Urothelium cell line (cell line): ENCODE results near the gene SLPI.

Source experiments
- DNase-seq: peaks from one replicate; pipeline ENCODE4 v3.0.0; 2011; ENCODE audit warnings: low spot score, mixed read lengths
- FAIRE-seq: peaks from 2 replicates; lab custom pipeline; 2011; peaks lifted over from hg19 to GRCh38; lab: Jason Lieb, UNC

Gene SLPI, protein sequence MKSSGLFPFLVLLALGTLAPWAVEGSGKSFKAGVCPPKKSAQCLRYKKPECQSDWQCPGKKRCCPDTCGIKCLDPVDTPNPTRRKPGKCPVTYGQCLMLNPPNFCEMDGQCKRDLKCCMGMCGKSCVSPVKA

DNA sequence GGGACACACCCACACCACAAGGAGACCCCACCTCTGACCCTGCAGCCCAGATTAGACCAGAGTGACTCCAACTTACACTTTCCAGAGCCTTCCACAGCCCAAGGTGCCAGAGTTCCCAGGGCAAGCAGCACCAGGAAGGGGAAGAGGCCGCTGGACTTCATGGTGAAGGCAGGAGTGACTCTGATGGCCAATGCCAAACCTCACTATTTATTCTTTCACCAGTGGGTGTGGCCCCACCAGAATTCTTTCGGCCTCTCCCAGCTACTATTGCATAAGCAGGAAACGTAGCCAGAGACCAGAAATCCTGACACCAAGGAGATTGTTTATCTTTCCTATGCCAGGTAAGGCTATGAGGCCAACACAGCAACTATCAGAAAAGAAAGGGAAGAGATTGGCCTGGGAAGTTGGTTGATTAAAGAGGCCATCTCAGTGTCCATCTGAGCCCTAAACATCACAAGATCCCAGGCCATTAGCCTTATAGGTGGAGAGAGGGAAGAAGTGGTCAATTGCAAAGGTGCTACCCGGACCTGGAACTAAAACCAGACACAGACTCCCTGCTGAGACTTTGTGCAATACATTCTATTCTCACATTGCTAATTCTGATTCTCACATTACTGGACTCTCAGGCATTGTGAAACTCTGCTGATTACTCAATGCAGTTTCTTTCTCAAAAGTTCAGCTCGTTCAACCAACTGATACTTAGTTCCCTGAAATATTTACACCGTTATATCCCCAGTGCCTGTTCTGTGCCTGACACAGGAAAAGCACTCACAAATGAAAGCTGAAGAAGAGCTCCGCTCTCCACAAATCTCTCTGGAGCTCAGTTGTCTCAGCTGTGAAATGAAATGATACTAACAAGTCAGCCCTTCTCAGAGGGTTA is at the start of gene SLPI:
Gene SLPI, minus strand, starts transcription at position 182 of the 880 bp plus-strand sequence. Its CDS starts 21 bp downstream, at position 161.
- DNase-seq (peak; percentile 54), FAIRE-seq (peak; percentile 13)

DNA sequence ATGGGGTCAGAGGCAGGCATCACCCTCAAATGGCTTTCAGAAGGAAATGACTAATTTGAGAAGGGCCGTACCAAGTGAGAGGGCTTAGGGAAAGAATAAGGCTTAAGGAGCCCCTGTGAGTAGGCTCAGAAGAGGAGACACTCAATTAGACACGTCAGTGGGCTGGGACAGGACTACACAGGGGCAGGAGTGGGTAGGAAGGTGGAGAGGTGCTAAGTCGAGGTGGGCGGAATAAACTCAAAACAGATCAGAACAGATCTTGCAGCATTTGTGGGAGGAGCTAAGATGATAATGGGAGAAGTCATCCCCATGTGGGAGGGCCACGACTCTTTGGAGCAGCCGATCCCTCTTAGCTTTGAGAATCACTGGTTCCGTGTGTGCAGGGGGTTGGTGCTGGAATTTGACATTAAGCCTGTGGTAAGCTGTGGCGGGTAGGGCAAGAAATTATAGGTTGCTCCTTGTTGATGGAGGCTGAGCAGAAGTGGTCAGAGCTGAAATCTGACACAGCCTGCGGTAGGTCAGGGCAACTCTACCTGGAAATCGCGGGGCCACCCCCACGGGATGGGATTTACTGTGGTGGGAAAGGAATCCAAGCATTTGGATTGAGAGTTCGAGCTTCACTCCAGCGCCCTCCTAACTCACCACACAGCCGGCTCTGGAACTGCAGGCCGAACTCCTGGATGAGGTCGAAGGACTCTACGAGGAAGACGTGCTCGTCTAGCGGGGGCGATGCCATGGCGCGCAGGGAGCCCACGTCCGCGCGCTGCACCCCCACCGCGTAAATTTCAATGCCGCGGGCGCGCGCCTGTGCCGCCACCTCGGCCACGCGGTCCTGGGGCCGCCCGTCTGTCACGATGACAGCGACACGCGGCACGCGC is 49.5 kb upstream of the SLPI start:
- FAIRE-seq (peak; percentile 9), DNase-seq (no peak)

DNA sequence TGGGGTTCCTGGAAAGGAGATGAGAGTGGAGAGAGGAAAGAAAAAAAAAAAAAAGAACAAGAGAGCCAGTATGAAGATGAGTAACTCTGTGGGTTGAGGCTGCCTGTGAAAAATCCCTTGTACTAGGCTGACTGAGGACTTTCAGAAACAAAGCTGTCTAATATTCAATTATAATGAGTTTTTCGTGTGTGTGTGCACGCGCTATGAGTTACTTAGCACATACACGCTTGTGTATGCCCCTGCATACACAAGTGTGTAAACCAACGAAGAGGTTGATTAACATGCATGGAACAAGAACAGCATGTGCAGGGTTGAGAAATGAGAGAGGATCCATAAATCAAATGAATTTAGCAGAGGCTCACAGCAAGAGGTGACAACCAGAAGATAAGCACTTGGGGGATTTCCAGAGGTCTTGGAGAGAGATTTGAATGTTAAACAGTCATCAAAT is 47.5 kb upstream of the SLPI start:
- DNase-seq (no peak), FAIRE-seq (no peak)

DNA sequence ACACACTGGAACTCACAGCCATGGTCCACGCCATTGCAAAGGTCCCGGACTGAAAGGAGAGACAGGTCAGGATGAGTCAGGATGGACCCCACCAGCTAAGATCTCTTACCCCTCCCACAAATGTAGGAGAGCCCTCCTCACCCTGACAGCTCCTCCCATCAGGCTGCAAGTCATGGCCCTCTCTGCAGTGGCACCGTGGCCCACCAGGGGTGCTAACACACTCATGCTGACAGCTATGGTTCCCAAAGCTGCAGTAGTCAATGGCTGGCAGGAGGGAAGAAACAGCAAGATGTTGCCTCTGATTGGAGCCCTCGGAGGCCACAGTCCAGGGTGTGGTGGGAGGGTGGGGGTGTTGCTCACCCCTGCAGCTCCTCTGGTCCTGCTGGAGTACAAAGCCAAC is 46.6 kb upstream of the SLPI start:
- peak; percentile 61 for FAIRE-seq
- DNase-seq: peak; percentile 57

DNA sequence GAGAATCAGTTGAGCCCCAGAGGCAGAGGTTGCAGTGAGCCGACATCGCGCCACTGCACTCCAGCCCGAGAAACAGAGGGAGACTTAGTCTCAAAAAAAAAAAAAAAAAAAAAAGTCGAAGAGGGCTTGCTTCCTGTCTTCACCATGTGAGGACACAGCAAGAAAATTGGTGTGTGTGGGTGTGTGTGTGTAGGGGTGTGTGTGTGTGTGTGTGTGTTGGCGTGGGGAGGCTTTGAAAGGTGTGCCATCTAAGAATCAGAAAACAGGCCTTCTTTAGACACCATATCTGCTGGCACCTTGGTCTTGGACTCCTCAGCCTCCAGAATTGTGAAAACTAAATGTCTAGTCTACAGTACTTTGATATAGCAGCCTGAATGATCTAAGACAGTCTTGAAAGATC is 45.4 kb upstream of the SLPI start:
- FAIRE-seq: no peak
- no peak for DNase-seq

DNA sequence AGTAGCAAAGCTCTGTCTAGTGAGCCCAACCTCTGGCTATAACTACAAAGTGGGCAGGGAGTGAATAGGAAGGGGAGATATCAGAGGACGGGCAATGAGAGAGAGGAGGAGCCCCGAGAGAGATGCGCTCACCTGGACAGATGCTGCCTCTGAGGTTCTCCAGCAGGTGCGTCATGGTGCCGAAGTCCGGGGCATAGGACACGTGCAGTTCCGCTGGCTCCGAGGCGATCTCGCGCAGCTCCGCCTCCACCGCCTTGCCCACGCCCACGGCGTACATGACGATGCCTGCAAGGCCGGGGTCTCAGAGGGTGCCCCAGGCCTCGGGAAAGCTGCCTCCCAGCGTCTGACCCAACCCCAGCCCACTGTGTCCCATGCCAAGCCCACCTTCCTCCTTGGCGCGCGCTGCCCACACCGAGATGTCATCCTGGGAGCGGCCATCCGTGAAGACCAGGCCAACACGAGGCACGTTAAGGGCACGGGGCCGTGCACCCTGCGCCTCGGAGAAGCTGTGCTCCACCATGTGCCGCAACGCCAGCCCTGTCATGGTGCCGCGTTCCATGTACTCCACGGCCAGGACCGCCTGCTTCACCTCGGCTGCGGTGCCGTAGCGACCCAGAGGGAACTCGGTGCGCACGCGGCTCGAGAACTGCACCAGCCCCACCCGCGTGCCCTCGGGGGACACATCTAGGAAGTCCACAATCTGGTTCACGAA is 43.6 kb upstream of the SLPI start:
- DNase-seq (no peak), FAIRE-seq (no peak)

DNA sequence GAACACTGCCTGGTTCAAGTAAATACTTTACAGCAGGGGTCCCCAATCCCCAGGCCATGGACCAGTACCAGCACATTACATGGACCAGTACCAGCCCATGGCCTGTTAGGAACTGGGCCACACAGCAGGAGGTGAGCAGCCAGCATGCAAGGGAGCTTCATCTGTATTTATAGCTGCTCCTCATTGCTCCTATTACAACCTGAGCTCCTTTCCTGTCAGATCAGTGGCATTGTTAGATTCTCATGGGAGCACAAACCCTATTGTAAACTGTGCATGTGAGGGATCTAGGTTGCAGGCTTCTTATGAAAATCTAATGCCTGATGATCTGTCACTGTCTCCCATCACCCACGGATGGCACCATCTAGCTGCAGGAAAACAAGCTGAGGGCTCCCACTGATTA is 40.3 kb upstream of the SLPI start:
- no peak for FAIRE-seq

DNA sequence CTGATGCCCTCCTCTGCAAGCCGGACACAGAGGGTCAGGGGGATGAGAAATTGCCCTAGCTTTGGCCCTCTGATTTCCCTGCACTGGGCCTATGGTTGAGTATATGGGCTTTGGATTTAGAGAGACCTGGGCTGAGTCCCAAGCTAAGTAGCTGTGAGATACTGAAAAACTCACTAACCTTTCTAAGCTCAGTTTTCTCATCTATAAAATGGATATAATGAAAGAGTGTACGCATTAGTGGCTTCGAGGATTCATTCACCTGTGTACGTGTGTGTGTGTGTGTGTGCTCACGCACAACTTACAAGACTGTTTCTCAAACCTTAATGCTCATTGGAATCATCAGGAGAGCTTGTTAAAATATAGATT is 39.6 kb upstream of the SLPI start:
- DNase-seq (no peak), FAIRE-seq (no peak)

More for the DNA sequence above, 40.3 kb upstream of the SLPI start:
- DNase-seq: no peak

DNA sequence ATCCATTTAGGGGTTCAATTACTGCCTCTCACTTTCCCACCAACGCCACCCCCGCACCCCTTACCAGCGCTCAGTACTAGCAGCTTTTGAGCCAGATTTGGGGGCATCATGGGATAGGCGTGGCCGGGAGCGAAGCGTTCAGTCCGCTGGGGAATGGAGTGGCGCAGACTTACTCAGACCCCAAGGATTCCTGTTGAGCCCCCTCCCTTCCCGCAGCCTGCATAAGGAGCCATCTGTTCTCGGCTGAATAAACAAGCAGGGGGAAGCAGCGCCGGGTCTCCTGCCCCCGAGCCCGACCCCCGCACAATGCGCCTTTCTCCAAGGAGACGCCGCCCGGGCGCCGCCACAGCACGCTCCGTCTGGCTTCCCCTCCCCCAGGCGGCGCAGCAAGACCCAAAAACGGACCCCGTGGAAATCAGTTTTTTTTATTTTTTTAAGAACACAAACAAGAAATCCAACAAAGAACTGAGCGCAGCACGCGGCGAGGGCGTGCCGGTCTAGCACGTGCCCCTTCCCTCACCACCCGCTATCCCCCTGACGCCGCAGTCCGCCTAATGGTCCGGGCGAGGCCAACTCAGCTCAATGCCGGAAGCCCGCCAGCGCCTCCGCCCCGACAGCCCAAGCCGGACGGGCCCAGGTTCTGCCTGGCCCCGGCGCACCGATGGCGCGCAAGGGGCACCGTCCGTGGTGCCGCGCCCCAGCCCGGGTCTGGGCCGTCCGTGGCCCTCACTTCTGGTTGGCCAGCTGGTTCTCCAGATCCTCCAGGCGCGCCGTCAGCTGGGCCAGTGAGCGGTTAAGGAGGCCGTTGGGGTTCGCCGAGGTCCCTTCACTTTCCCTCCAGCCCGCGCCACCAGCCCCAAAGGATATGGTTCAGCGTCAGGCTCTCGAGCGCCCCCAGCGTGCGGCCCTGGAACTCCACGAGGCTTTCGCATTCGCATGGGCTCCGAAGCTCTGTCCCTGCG is 39.0 kb upstream of the SLPI start:
- DNase-seq (peak; percentile 74), FAIRE-seq (no peak)

DNA sequence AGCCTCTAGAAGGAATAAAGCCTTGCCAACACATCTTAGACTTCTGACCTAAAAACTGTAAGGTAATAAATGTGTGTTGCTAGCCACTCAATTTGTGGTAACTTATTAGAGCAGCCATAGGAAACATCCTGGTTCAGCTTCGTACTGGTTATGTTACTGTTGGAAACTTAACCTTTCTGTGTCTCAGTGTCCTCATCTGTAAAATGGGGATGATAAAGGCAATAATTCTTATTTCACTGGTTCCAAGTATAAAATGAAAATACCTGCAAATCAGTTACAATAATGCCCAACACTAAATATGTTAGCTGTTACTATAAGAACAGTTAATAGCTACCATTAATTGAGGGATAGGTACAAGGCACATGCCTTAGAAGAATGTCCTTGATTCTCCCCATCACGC is 38.0 kb upstream of the SLPI start:
- FAIRE-seq (no peak), DNase-seq (no peak)

DNA sequence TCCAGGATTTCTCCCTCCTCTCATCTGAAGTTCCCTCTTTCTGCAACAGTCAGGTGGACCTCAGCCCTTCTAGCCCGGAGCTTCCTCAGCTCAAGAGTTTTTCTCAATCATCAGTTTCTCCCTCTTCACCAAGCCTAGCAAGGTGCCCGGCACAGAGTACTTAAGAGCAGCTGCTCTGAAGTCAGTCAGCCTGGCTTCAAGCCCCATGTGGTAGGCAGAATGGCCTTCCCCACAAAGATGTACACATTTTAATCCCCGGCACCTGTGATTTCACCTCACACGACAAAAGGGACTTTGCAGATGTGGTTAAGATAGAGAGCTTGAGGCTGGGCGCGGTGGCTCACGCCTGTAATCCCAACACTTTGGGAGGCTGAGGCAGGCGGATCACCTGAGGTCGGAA is 37.2 kb upstream of the SLPI start:
- FAIRE-seq (no peak), DNase-seq (no peak)

DNA sequence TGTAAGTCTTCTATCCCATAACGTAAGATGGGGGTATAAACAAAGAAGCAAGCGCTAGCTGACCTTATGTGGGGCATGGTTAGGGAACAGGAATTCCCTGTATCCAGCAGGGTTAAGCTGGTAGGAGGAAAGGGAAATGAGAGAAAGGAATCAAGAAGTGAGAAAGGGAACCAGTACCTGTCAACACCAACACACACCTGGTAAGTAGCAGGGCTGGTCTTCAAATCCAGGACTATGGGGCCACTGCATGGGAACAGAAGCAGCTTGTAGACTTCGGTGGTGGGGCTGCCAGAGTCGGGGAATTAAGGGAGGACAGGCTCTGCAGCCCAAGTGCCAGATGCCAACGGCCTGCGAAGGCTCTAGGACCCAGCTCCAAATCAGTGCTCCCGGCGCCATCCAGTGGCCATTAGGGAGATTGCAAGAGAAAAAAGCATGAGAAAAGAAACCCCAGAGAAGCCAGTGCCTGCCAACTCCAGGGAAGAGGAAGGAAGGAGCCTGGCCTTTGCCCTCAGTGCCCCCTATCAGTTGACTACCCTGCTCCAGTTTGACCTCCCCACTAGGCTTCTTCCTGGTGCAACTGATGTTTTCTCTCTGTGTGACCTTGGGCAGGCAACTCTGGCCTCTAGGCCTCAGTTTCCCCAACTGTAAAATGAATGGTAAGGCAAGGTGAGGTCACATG is 36.5 kb upstream of the SLPI start:
- DNase-seq (peak; percentile 92), FAIRE-seq (peak; percentile 5)

DNA sequence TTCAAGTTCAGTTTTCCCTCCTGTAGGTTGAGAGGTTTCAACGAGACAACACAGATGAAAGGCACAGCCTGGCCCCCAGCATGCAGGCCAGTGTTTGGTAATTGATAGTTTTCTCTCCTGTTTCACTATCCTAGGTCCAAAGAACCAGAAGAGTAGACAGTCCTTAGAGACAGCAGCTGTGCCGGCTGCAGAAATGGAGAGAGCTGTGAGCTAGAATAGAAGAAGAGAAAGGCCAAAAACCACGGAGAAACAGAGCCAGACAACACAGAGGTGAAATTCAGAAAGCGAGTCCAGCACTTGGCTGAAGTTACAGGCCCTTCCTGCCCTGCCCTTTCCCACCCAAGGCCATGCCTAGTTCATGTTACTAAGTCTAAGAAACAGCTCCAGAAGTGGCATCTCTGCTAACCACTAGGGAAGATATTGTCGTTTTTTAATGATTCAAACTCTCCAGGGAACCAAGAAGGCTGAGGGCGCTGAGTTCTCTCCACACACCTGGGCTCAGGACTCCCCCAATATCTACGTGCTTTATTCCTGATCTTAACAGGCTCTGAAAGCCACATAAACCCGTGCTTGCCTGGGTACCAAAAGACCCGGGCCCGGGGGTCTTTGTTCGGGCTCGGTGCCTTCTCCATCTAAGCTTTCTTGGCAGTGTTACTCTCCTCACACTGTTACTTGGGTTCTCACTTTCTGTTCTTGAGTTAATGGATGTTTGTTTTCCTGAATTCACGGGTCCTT is 35.7 kb upstream of the SLPI start:
- DNase-seq (no peak), FAIRE-seq (no peak)

DNA sequence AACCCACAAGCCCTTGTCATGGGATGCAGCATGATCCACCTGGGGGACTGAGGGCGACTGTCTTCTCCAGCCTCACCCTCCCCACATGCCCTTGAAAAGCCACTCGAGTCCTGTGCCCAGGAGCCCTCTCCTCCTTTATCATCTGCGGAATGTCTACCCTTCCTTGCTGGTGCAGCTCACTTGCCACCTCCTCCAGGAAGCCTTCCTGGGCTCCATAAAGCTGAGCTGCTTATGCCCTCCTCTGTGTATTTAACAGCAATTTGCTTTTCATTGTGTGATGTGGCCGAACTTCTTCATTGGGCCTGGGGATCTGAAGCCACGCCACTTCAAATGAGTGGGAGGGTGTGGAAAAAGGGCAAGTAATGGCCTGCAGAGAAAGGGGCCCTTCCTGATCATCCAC is 34.5 kb upstream of the SLPI start:
- FAIRE-seq (peak; percentile 37), DNase-seq (no peak)

DNA sequence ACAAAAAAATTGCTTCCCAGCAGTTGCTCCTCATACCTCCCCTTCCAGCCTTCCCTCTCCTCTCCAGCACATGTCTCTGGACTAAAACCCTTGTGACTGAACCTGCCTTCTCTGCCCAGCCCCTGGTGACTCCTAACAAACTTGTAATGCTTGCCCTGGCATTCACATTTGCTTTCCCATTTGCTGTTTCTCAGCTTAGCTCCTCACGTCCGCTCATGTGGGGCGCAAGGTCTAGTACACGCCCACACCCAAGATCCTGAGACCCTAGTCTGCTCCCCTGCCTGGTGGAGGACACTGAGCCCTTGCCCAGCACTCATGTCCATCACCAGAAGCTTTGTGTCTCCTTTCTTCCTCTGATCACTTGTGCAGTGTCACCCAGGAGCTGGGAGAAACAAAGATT is 34.0 kb upstream of the SLPI start:
- DNase-seq (no peak), FAIRE-seq (no peak)

DNA sequence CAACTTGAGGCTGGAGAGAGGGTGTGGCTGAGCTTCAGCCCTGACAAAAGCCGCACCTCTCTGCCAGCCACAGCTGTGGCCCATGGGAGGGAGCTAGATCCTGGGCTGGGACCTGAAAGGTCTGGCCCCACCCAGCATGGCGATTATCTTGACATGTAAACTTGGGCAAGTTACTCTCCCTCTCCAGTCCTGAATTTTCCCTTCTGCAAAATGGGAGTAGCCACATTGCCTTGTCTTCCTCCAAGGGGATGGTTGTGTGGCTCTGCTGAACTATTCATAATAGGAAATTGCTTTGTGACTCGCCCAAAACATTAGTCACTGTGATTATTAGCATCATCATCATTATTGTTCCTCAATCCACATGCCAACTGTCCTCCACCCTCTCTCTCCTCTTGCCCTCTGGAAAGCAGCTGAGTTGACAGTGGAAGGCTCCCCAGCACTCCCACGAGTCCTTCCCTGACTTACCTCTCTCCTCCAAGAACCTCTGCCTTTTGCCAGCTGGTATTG is 29.2 kb upstream of the SLPI start:
- DNase-seq (no peak), FAIRE-seq (no peak)

DNA sequence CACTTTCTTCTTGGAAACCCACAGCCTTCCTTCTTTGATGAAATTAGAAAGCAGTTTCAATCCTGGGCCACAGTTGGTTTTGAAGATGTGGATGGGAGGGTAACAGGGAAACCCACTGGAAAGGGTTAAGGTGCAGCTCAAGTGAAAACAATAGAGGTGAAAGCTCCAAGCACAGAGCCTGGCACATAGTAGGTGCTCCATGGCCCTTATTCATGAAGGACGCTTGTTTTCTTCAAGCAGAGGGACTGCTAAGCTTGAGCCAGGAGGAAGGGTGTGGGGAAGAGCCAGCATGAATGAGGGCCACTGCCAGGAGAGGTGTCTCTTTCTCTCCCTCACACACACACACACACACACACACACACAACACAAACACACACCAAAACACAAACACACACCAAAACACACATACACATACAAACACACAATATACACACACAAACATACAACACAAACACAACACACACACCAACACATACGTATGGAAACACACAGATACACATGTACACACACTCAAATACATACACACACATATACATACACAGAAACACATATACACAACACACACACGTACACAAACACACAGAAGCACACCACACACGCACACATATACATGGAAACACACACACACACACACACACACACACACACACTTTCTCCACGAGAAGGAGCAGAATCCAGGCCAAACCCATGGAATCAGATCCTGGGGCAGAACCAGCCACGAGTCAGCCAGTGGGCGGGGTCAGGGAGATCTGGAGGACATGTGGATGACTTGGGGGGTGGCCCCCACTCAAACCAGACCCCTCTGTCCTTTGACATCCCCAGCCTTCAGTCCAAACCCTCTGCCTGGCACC is 28.6 kb upstream of the SLPI start:
- FAIRE-seq (peak; percentile 95), DNase-seq (no peak)
